ENCODE results near the gene TMEM120A. TPM values are rescaled to one million over a fixed set of nuclear protein-coding genes. Genes with fewer than 3 reads are reported as not detected.

TMEM120A gene
- total RNA-seq, 4 donors from 2014 or later: 14.4 to 53.9 (median 20.1) TPM

- no peak for TF ChIP-seq POLR2A (IDR thresholded peaks at IDR 0.05)
- TF ChIP-seq CTCF (IDR thresholded peaks at IDR 0.05): no peak
- Histone ChIP-seq H3K9me3 (no peaks in the 10 kb centered on the region), H3K27me3 (no peaks in the 10 kb centered on the region), H3K36me3 (peaks cover 0 to 83% (median 0%) of the 10 kb centered on the region in 3 donors), H3K4me3 (no peak overlapping the region), H3K27ac (peak overlapping the region; percentile 51 to 75 (median 73)), H3K4me1 (peaks cover 0 to 67% (median 34%) of the 10 kb centered on the region in 3 donors)
- DNase-seq: no peak
- intact Hi-C loops (cut with DNase I): no loop called here
- 60 to 86% methylated on average over 4 to 7 of the region's 9 CpGs for WGBS, 2 donors
Observed at GRCh38 chr7:75963381-75963995, 30.9 kb downstream of the TMEM120A start.

- H3K27ac ChIP-seq: peak overlapping the region; percentile 51 to 75 (median 73)
- intact Hi-C loops (cut with DNase I): no loop called here
- peaks cover 0 to 63% (median 27%) of the 10 kb centered on the region in 3 donors for H3K4me1 ChIP-seq
- no peak overlapping the region for H3K4me3 ChIP-seq
- H3K9me3 ChIP-seq: no peaks in the 10 kb centered on the region
- WGBS, 2 donors: 59 to 63% methylated on average over 14 to 18 of the region's 18 CpGs
- DNase-seq: no peak
- TF ChIP-seq CTCF (IDR thresholded peaks at IDR 0.05): no peak
- TF ChIP-seq POLR2A (IDR thresholded peaks at IDR 0.05): no peak
- H3K27me3 ChIP-seq: no peaks in the 10 kb centered on the region
- peaks cover 0 to 83% (median 2%) of the 10 kb centered on the region in 3 donors for H3K36me3 ChIP-seq
Observed at GRCh38 chr7:75962607-75963380, 31.6 kb downstream of the TMEM120A start.

- H3K4me3 ChIP-seq: no peak overlapping the region
- no peak for DNase-seq
- no peak for TF ChIP-seq CTCF (IDR thresholded peaks at IDR 0.05)
- H3K27ac ChIP-seq: no peak overlapping the region
- intact Hi-C loops (cut with DNase I): no loop called here
- 90 to 95% methylated on average over 7 of the region's 7 CpGs for WGBS, 2 donors
- peaks cover 1 to 94% (median 12%) of the 10 kb centered on the region in 3 donors for H3K36me3 ChIP-seq
- H3K4me1 ChIP-seq: peaks cover 4 to 60% (median 14%) of the 10 kb centered on the region in 3 donors
- no peaks in the 10 kb centered on the region for H3K9me3 ChIP-seq
- no peaks in the 10 kb centered on the region for H3K27me3 ChIP-seq
Observed at GRCh38 chr7:75961218-75961617, 33.2 kb downstream of the TMEM120A start.

- H3K36me3 ChIP-seq: peaks cover 10 to 95% (median 12%) of the 10 kb centered on the region in 3 donors
Observed at GRCh38 chr7:75960372-75960771, 34.0 kb downstream of the TMEM120A start.

More at GRCh38 chr7:75960372-75960771, 34.0 kb downstream of the TMEM120A start:
- no peak overlapping the region for H3K4me3 ChIP-seq
- WGBS, 2 donors: 93 to 100% methylated on average over 3 to 6 of the region's 6 CpGs
- TF ChIP-seq CTCF (IDR thresholded peaks at IDR 0.05): no peak
- DNase-seq: no peak
- no peak overlapping the region for H3K27ac ChIP-seq
- intact Hi-C loops (cut with DNase I): no loop called here
- no peaks in the 10 kb centered on the region for H3K27me3 ChIP-seq
- no peaks in the 10 kb centered on the region for H3K9me3 ChIP-seq
- H3K4me1 ChIP-seq: peaks cover 4 to 54% (median 6%) of the 10 kb centered on the region in 3 donors

Data from esophagus squamous epithelium (tissue), 5 donors.